ENCODE results near the gene DNM1L. TPM values are rescaled to one million over a fixed set of nuclear protein-coding genes. Genes with fewer than 3 reads are reported as not detected.

DNM1L gene
- total RNA-seq, 1 experiment from 2014 or later = 102 TPM

- Histone ChIP-seq H3K27ac (ENCODE audit: low read depth, low read length, poor library complexity, severe bottlenecking) (no peak overlapping the region), H3K9me3 (ENCODE audit: low read depth, low read length, poor library complexity, severe bottlenecking) (no peaks in the 10 kb centered on the region), H3K27me3 (replicated peaks; ENCODE audit: insufficient read depth, low read depth, low read length, poor library complexity) (no peaks in the 10 kb centered on the region), H3K4me1 (ENCODE audit: insufficient read depth, low read length, poor library complexity, severe bottlenecking) (no peaks in the 10 kb centered on the region), H3K4me3 (ENCODE audit: low read depth, low read length, poor library complexity, severe bottlenecking) (no peak overlapping the region), H3K36me3 (ENCODE audit: insufficient read depth, low read length, poor library complexity, severe bottlenecking) (no peaks in the 10 kb centered on the region)
- intact Hi-C loops (cut with micrococcal nuclease; ENCODE audit: unreplicated experiment) = no loop called here
- no TSS peak for BruUV-seq (replicated peaks)
- POLR2A ChIA-PET (ENCODE audit: low non-redundant PET) = no interaction called here
- TF ChIP-seq CTCF (conservative IDR thresholded peaks at IDR 0.05; ENCODE audit: low read depth, low read length) = no peak
- TF ChIP-seq EZH2 (IDR thresholded peaks at IDR 0.05; ENCODE audit: borderline replicate concordance, low read depth, low read length, poor library complexity, severe bottlenecking) = no peak
- DNase-seq (ENCODE audit: low spot score) = no peak
- CTCF ChIA-PET = no interaction called here
These were observed 11.8 kb downstream of the DNM1L start for GRCh38 chr12:32690927-32691326.

GRCh38 chr12:32692358-32692757 lies 13.3 kb downstream of the DNM1L start:
- POLR2A ChIA-PET (ENCODE audit: low non-redundant PET) = no interaction called here
- CTCF ChIA-PET = no interaction called here
- TF ChIP-seq EZH2 (IDR thresholded peaks at IDR 0.05; ENCODE audit: borderline replicate concordance, low read depth, low read length, poor library complexity, severe bottlenecking) (no peak), CTCF (conservative IDR thresholded peaks at IDR 0.05; ENCODE audit: low read depth, low read length) (no peak)
- intact Hi-C loops (cut with micrococcal nuclease; ENCODE audit: unreplicated experiment) = no loop called here
- no peak overlapping the region for H3K4me3 ChIP-seq (ENCODE audit: low read depth, low read length, poor library complexity, severe bottlenecking)
- BruUV-seq (replicated peaks) = no TSS peak
- H3K27me3 ChIP-seq (replicated peaks; ENCODE audit: insufficient read depth, low read depth, low read length, poor library complexity) = no peaks in the 10 kb centered on the region
- no peak overlapping the region for H3K27ac ChIP-seq (ENCODE audit: low read depth, low read length, poor library complexity, severe bottlenecking)
- peaks cover 3% of the 10 kb centered on the region for H3K4me1 ChIP-seq (ENCODE audit: insufficient read depth, low read length, poor library complexity, severe bottlenecking)
- H3K36me3 ChIP-seq (ENCODE audit: insufficient read depth, low read length, poor library complexity, severe bottlenecking) = no peaks in the 10 kb centered on the region
- no peaks in the 10 kb centered on the region for H3K9me3 ChIP-seq (ENCODE audit: low read depth, low read length, poor library complexity, severe bottlenecking)
- DNase-seq (ENCODE audit: low spot score) = no peak

- Histone ChIP-seq H3K9me3 (ENCODE audit: low read depth, low read length, poor library complexity, severe bottlenecking) (no peaks in the 10 kb centered on the region), H3K27me3 (replicated peaks; ENCODE audit: insufficient read depth, low read depth, low read length, poor library complexity) (no peaks in the 10 kb centered on the region), H3K36me3 (ENCODE audit: insufficient read depth, low read length, poor library complexity, severe bottlenecking) (no peaks in the 10 kb centered on the region), H3K4me1 (ENCODE audit: insufficient read depth, low read length, poor library complexity, severe bottlenecking) (peaks cover 9% of the 10 kb centered on the region), H3K27ac (ENCODE audit: low read depth, low read length, poor library complexity, severe bottlenecking) (no peak overlapping the region), H3K4me3 (ENCODE audit: low read depth, low read length, poor library complexity, severe bottlenecking) (no peak overlapping the region)
- intact Hi-C loops (cut with micrococcal nuclease; ENCODE audit: unreplicated experiment) = no loop called here
- ChIA-PET POLR2A (ENCODE audit: low non-redundant PET) (no interaction called here), CTCF (no interaction called here)
- no peak for DNase-seq (ENCODE audit: low spot score)
- TF ChIP-seq EZH2 (IDR thresholded peaks at IDR 0.05; ENCODE audit: borderline replicate concordance, low read depth, low read length, poor library complexity, severe bottlenecking) (no peak), CTCF (conservative IDR thresholded peaks at IDR 0.05; ENCODE audit: low read depth, low read length) (no peak)
- no TSS peak for BruUV-seq (replicated peaks)
These were observed 13.9 kb downstream of the DNM1L start for GRCh38 chr12:32693036-32693435.

All from A673 (cell line).